ENCODE measurements around the gene RINL.
"Not testable (repeated sequence)": the region's sequence is repeated elsewhere in the genome, so short reads cannot be mapped to it uniquely, and the experiment has no call there.

The RINL gene

GRCh38 chr19:38904581-38905539, 26.8 kb upstream of the RINL start:
- DNase-seq: no peak

- no peak for DNase-seq
These were observed 23.6 kb upstream of the RINL start for GRCh38 chr19:38901683-38902082.

GRCh38 chr19:38900743-38901190, 22.7 kb upstream of the RINL start:
- no peak for DNase-seq

GRCh38 chr19:38900202-38900629, 22.1 kb upstream of the RINL start:
- DNase-seq: no peak

- DNase-seq: peak; percentile 100
These were observed 21.5 kb upstream of the RINL start, which contains the start of the genes NFKBIB and SIRT2 for GRCh38 chr19:38899447-38900201. TSS of gene NFKBIB (plus strand) at chr19:38899969. CDS start at chr19:38900033, 64 bp downstream. TSS of gene SIRT2 (minus strand) at chr19:38899618. CDS start at chr19:38899521, 97 bp downstream.

- DNase-seq: no peak
These were observed 20.8 kb upstream of the RINL start for GRCh38 chr19:38898788-38899446.

- no peak for DNase-seq
These were observed 16.9 kb upstream of the RINL start for GRCh38 chr19:38894968-38895367.

GRCh38 chr19:38893341-38893771, 15.3 kb upstream of the RINL start:
- DNase-seq: no peak

- no peak for DNase-seq
These were observed 14.8 kb upstream of the RINL start for GRCh38 chr19:38892841-38893240.

GRCh38 chr19:38891771-38892170, 13.7 kb upstream of the RINL start:
- DNase-seq: no peak

- no peak for DNase-seq
These were observed 12.6 kb upstream of the RINL start for GRCh38 chr19:38890686-38891085.

GRCh38 chr19:38889803-38890202, 11.7 kb upstream of the RINL start:
- no peak for DNase-seq

- no peak for DNase-seq
These were observed 10.8 kb upstream of the RINL start for GRCh38 chr19:38888876-38889275.

GRCh38 chr19:38884691-38885090, 6.6 kb upstream of the RINL start:
- not testable (repeated sequence) for DNase-seq

GRCh38 chr19:38883286-38883685, 5.2 kb upstream of the RINL start:
- no peak for DNase-seq

GRCh38 chr19:38880882-38881609, 3.0 kb upstream of the RINL start:
- DNase-seq: no peak

- DNase-seq: no peak
These were observed 2.2 kb upstream of the RINL start for GRCh38 chr19:38880076-38880881.

- DNase-seq: no peak
These were observed 1.3 kb upstream of the RINL start for GRCh38 chr19:38879400-38879751.

GRCh38 chr19:38878575-38879399, 712 bp upstream of the RINL start:
- DNase-seq: no peak

- no peak for DNase-seq
These were observed 2.2 kb downstream of the RINL start for GRCh38 chr19:38875656-38876395.
